CD14-positive monocyte (primary cell): ENCODE results near the gene KCNQ1. TPM values are rescaled to one million over a fixed set of nuclear protein-coding genes. Genes with fewer than 3 reads are reported as not detected.

Experiments used
- DNase-seq, 3 donors: peaks; one replicate each; pipeline ENCODE4 v3.0.0-alpha.2; 2011 to 2022
- H2AFZ ChIP-seq: 2 replicates; pipeline ENCODE4 v1.6.0; 2012; ENCODE audit warnings: mild to moderate bottlenecking, low read depth, low read length, inconsistent platforms; ENCODE audit not compliant: insufficient read depth, poor library complexity, severe bottlenecking
- H3K27ac ChIP-seq, 2 donors: 1 replicate in 1 of 2; 2 replicates in 1 of 2; pipeline ENCODE4 v1.5.1; 2012 to 2013; ENCODE audit warnings: low read length in 2 of 2, control low read depth in 1 of 2, inconsistent platforms in 1 of 2, low read depth in 1 of 2, mild to moderate bottlenecking in 1 of 2
- H3K27me3 ChIP-seq, 2 donors: one replicate each; pipeline versions ENCODE4 v1.6.0 to v1.6.1; 2011 to 2013; ENCODE audit warnings: low read length in 2 of 2; ENCODE audit not compliant: control insufficient read depth in 2 of 2, insufficient read depth in 2 of 2
- H3K36me3 ChIP-seq, 2 donors: replicated peaks in 1 of 2; 1 replicate in 1 of 2; 2 replicates in 1 of 2; pipeline versions ENCODE4 v1.5.1 to v1.6.1; 2012 to 2013; ENCODE audit warnings: low read length in 2 of 2, control low read depth in 1 of 2, inconsistent platforms in 1 of 2, mild to moderate bottlenecking in 1 of 2; ENCODE audit not compliant: insufficient read depth in 2 of 2, control insufficient read depth in 1 of 2
- H3K4me1 ChIP-seq, 2 donors: 1 replicate in 1 of 2; 2 replicates in 1 of 2; pipeline versions ENCODE4 v1.5.1 to v1.6.1; 2012 to 2013; ENCODE audit warnings: low read length in 2 of 2, control low read depth in 1 of 2, inconsistent platforms in 1 of 2, mild to moderate bottlenecking in 1 of 2, moderate library complexity in 1 of 2; ENCODE audit not compliant: insufficient read depth in 2 of 2, control insufficient read depth in 1 of 2
- H3K4me2 ChIP-seq: replicated peaks from 2 replicates; pipeline ENCODE3; 2012; ENCODE audit warnings: low read length, moderate library complexity, mild to moderate bottlenecking; ENCODE audit not compliant: poor library complexity, severe bottlenecking; ENCODE audit errors: extremely low read depth
- H3K4me3 ChIP-seq, 3 experiments: fragments of 200-600 bp in 1 of 3; sonication (generic) in 1 of 3; replicated peaks in 1 of 3; 1 replicate in 2 of 3; 2 replicates in 1 of 3; pipeline ENCODE4 v1.5.1; 2011 to 2013; ENCODE audit warnings: low read length in 3 of 3, mild to moderate bottlenecking in 3 of 3, control low read depth in 2 of 3, low read depth in 2 of 3, inconsistent platforms in 1 of 3, moderate library complexity in 1 of 3
- H3K79me2 ChIP-seq: 2 replicates; pipeline ENCODE4 v1.6.0; 2012; ENCODE audit warnings: mild to moderate bottlenecking, control low read depth, inconsistent platforms, low read length, moderate library complexity; ENCODE audit not compliant: insufficient read depth
- H3K9ac ChIP-seq: 2 replicates; pipeline ENCODE4 v1.6.0; 2017; ENCODE audit warnings: low read length, mild to moderate bottlenecking; ENCODE audit not compliant: insufficient read depth, poor library complexity, severe bottlenecking
- H3K9me3 ChIP-seq, 2 donors: replicated peaks in 1 of 2; 1 replicate in 1 of 2; 2 replicates in 1 of 2; pipeline versions ENCODE4 v1.5.1 to v1.6.1; 2012 to 2013; ENCODE audit warnings: low read length in 2 of 2, control low read depth in 1 of 2; ENCODE audit not compliant: control insufficient read depth in 1 of 2, insufficient read depth in 1 of 2
- H4K20me1 ChIP-seq: 2 replicates; pipeline ENCODE4 v1.6.0; 2012; ENCODE audit warnings: mild to moderate bottlenecking, low read length, control low read depth, moderate library complexity; ENCODE audit not compliant: insufficient read depth
- H3K27ac Mint-ChIP-seq, 7 donors: one replicate each; pipeline ENCODE4 v1.8.0; 2020; ENCODE audit warnings: mild to moderate bottlenecking in 7 of 7, mixed read lengths in 7 of 7, moderate library complexity in 6 of 7, inconsistent platforms in 2 of 7
- H3K27me3 Mint-ChIP-seq, 3 donors: one replicate each; pipeline ENCODE4 v1.8.0; 2021 to 2022; ENCODE audit warnings: low read depth in 3 of 3, mild to moderate bottlenecking in 3 of 3, mixed read lengths in 3 of 3, moderate library complexity in 3 of 3, inconsistent platforms in 1 of 3
- H3K36me3 Mint-ChIP-seq, 2 donors: one replicate each; pipeline ENCODE4 v1.8.0; 2020; ENCODE audit warnings: mixed read lengths in 2 of 2, inconsistent platforms in 1 of 2, mild to moderate bottlenecking in 1 of 2
- H3K4me1 Mint-ChIP-seq: one replicate; pipeline ENCODE4 v1.8.0; 2020; ENCODE audit warnings: mild to moderate bottlenecking, mixed read lengths
- H3K4me3 Mint-ChIP-seq, 2 donors: one replicate each; pipeline ENCODE4 v1.8.0; 2020; ENCODE audit warnings: mild to moderate bottlenecking in 2 of 2, mixed read lengths in 2 of 2, moderate library complexity in 1 of 2
- H3K9me3 Mint-ChIP-seq, 7 donors: one replicate each; pipeline ENCODE4 v1.8.0; 2020 to 2022; ENCODE audit warnings: mixed read lengths in 7 of 7, mild to moderate bottlenecking in 6 of 7, moderate library complexity in 6 of 7, inconsistent platforms in 2 of 7
- CTCF ChIP-seq: fragments of 200-600 bp; IDR thresholded peaks from one replicate; pipeline ENCODE4 v1.8.0; 2022; ENCODE audit warnings: antibody characterized with exemption, mild to moderate bottlenecking
- WGBS: methylation state at CpG from one replicate; pipeline ENCODE4 v1.1.5; 2013; ENCODE audit warnings: missing lambda C conversion rate; ENCODE audit not compliant: insufficient coverage; 5-methylcytosine and 5-hydroxymethylcytosine counted together
- intact Hi-C, 2 donors: fragments of 100-400 bp; cut with micrococcal nuclease; formaldehyde crosslinking; loops; one replicate each; pipeline versions ENCODE4 v1.15.0 to v1.15.1; 2023
- polyA plus RNA-seq, 3 donors: library from polyadenylated mRNA; depleted of rRNA in 1 of 3; unstranded in 2 of 3; stranded (reverse) in 1 of 3; fragments of 300-500 nt in 2 of 3; fragments of >200 nt in 1 of 3; fragmentation: Illumina TruSeq in 2 of 3; gene quantifications; 1 replicate in 2 of 3; 2 replicates in 1 of 3; pipeline ENCODE4 v1.2.3, GENCODE V29; 2012 to 2021

KCNQ1 gene
- polyA plus RNA-seq, 3 donors, result 14.9 to 31.8 (median 21.6) TPM

- H3K36me3 ChIP-seq, result peaks cover 3 to 32% of the 10 kb centered on the region in 2 donors
- H2AFZ ChIP-seq, result no peak overlapping the region
- no peak overlapping the region for H3K27ac ChIP-seq
- peak overlapping the region in 3 of 7 donors; percentile 17 to 38 (median 26) for H3K27ac Mint-ChIP-seq
- peaks cover 0 to 2% (median 2%) of the 10 kb centered on the region in 3 donors for H3K27me3 Mint-ChIP-seq
- H3K4me1 ChIP-seq, result peaks cover 40 to 43% of the 10 kb centered on the region in 2 donors
- intact Hi-C loops, result loop anchor here (10.0 kb wide), 1 partner anchor 329 kb away; no protein-coding TSS in a partner anchor
- H3K9me3 Mint-ChIP-seq, result no peaks in the 10 kb centered on the region
- H3K27me3 ChIP-seq, result no peaks in the 10 kb centered on the region
- no peak overlapping the region for H3K4me3 Mint-ChIP-seq
- H3K4me3 ChIP-seq, result no peak overlapping the region
- 94% methylated on average over 17 of the region's 18 CpGs for WGBS
- DNase-seq, result peak in 1 of 3 donors; percentile 1
- TF ChIP-seq CTCF, result no peak
- H3K4me1 Mint-ChIP-seq, result peaks cover 43% of the 10 kb centered on the region
- H4K20me1 ChIP-seq, result peaks cover 84% of the 10 kb centered on the region
- no peaks in the 10 kb centered on the region for H3K79me2 ChIP-seq
- H3K9ac ChIP-seq, result no peak overlapping the region
- peaks cover 36 to 65% of the 10 kb centered on the region in 2 donors for H3K36me3 Mint-ChIP-seq
- no peak overlapping the region for H3K4me2 ChIP-seq
- H3K9me3 ChIP-seq, result no peaks in the 10 kb centered on the region
Measured at GRCh38 chr11:2523821-2524391, 79.1 kb downstream of the KCNQ1 start.

GRCh38 chr11:2524446-2525165 lies 79.8 kb downstream of the KCNQ1 start:
- Mint-ChIP-seq H3K27ac (peak overlapping the region in 1 of 7 donors; percentile 59), H3K4me3 (no peak overlapping the region), H3K9me3 (no peaks in the 10 kb centered on the region), H3K36me3 (peaks cover 41 to 64% of the 10 kb centered on the region in 2 donors), H3K27me3 (peaks cover 0 to 2% (median 2%) of the 10 kb centered on the region in 3 donors), H3K4me1 (peaks cover 43% of the 10 kb centered on the region)
- no peak overlapping the region for H2AFZ ChIP-seq
- peaks cover 6 to 37% of the 10 kb centered on the region in 2 donors for H3K36me3 ChIP-seq
- H3K4me2 ChIP-seq, result no peak overlapping the region
- peaks cover 84% of the 10 kb centered on the region for H4K20me1 ChIP-seq
- no peaks in the 10 kb centered on the region for H3K27me3 ChIP-seq
- H3K27ac ChIP-seq, result no peak overlapping the region
- H3K4me3 ChIP-seq, result no peak overlapping the region
- H3K79me2 ChIP-seq, result no peaks in the 10 kb centered on the region
- DNase-seq, result peak in 1 of 3 donors; percentile 1
- H3K9ac ChIP-seq, result no peak overlapping the region
- H3K9me3 ChIP-seq, result no peaks in the 10 kb centered on the region
- intact Hi-C loops, result loop anchor here (5.0 to 10.0 kb wide), 2 partner anchors 42 to 330 kb away; no protein-coding TSS in a partner anchor
- peaks cover 40 to 43% of the 10 kb centered on the region in 2 donors for H3K4me1 ChIP-seq
- TF ChIP-seq CTCF, result no peak
- WGBS, result 76% methylated on average over 6 of the region's 15 CpGs
